HG02870 (cell line): ENCODE measurements around the gene MOSMO.
"Not testable (repeated sequence)": the region's sequence is repeated elsewhere in the genome, so short reads cannot be mapped to it uniquely, and the experiment has no call there.

Experiments
- ATAC-seq: cut with Tn5 transposase; IDR thresholded peaks from one replicate; pipeline ENCODE4 v1.9.1; 2021; ENCODE audit warnings: mild to moderate bottlenecking, moderate library complexity; ENCODE audit not compliant: unreplicated experiment

The MOSMO gene

GRCh38 chr16:22002047-22002446, 5.9 kb upstream of the MOSMO start:
- not testable (repeated sequence) for ATAC-seq

GRCh38 chr16:22003195-22003594, 4.7 kb upstream of the MOSMO start:
- no peak for ATAC-seq

GRCh38 chr16:22004341-22004740, 3.6 kb upstream of the MOSMO start:
- ATAC-seq: no peak

- ATAC-seq: no peak
Observed at GRCh38 chr16:22005746-22006145, 2.2 kb upstream of the MOSMO start.

GRCh38 chr16:22006636-22007035, 1.3 kb upstream of the MOSMO start:
- ATAC-seq: no peak

- no peak for ATAC-seq
Observed at GRCh38 chr16:22007159-22007508, 777 bp upstream of the MOSMO start.

- no peak for ATAC-seq
Observed at GRCh38 chr16:22008215-22009059, 526 bp downstream of the MOSMO start.

- ATAC-seq: no peak
Observed at GRCh38 chr16:22010902-22011301, 3.0 kb downstream of the MOSMO start.

GRCh38 chr16:22012241-22012640, 4.3 kb downstream of the MOSMO start:
- ATAC-seq: no peak

GRCh38 chr16:22013486-22013885, 5.6 kb downstream of the MOSMO start:
- ATAC-seq: no peak

GRCh38 chr16:22014271-22014873, 6.5 kb downstream of the MOSMO start:
- ATAC-seq: peak; percentile 65

GRCh38 chr16:22016927-22017326, 9.0 kb downstream of the MOSMO start:
- no peak for ATAC-seq

GRCh38 chr16:22018559-22018958, 10.6 kb downstream of the MOSMO start:
- ATAC-seq: no peak

GRCh38 chr16:22022151-22022550, 14.2 kb downstream of the MOSMO start:
- ATAC-seq: no peak

- ATAC-seq: peak; percentile 54
Observed at GRCh38 chr16:22023505-22023904, 15.6 kb downstream of the MOSMO start.

GRCh38 chr16:22024785-22025184, 16.9 kb downstream of the MOSMO start:
- not testable (repeated sequence) for ATAC-seq

GRCh38 chr16:22027633-22028032, 19.7 kb downstream of the MOSMO start:
- no peak for ATAC-seq

- ATAC-seq: no peak
Observed at GRCh38 chr16:22029632-22030031, 21.7 kb downstream of the MOSMO start.

- ATAC-seq: no peak
Observed at GRCh38 chr16:22030087-22030812, 22.3 kb downstream of the MOSMO start.

- ATAC-seq: no peak
Observed at GRCh38 chr16:22031483-22032083, 23.7 kb downstream of the MOSMO start.

- ATAC-seq: no peak
Observed at GRCh38 chr16:22034503-22034902, 26.6 kb downstream of the MOSMO start.
